ENCODE measurements around the gene URM1. TPM values are rescaled to one million over a fixed set of nuclear protein-coding genes. Genes with fewer than 3 reads are reported as not detected.
"Not testable (repeated sequence)": the region's sequence is repeated elsewhere in the genome, so short reads cannot be mapped to it uniquely, and the experiment has no call there.

The URM1 gene
- polyA plus RNA-seq (ENCODE audit: insufficient read depth in 1 of 5, insufficient read length in 5 of 5, low replicate concordance in 1 of 5) = 10 to 100 TPM; 56.5 to 66.1 (median 58.7) TPM
- long read RNA-seq, donor 1, transcript URM1-203 (5 exons, 2,650 nt) = major isoform, 32 of 48 reads
- long read RNA-seq, donor 1, partial matches to known transcripts = 9 of 48 reads
- long read RNA-seq, donor 1, other reads (novel, unspliced or antisense) = 0 of 48 reads
- long read RNA-seq, donor 2, transcript URM1-203 (5 exons, 2,650 nt) = major isoform, 31 of 35 reads
- long read RNA-seq, donor 2, partial matches to known transcripts = 0 of 35 reads
- long read RNA-seq, donor 2, other reads (novel, unspliced or antisense) = 0 of 35 reads
- long read RNA-seq, donor 3, transcript URM1-203 (5 exons, 2,650 nt) = major isoform, 28 of 33 reads
- long read RNA-seq, donor 3, partial matches to known transcripts = 0 of 33 reads
- long read RNA-seq, donor 3, other reads (novel, unspliced or antisense) = 0 of 33 reads
- long read RNA-seq, donor 4, transcript URM1-203 (5 exons, 2,650 nt) = major isoform, 15 of 22 reads
- long read RNA-seq, donor 4, partial matches to known transcripts = 6 of 22 reads
- long read RNA-seq, donor 4, other reads (novel, unspliced or antisense) = 0 of 22 reads
- long read RNA-seq, donor 5, transcript URM1-203 (5 exons, 2,650 nt) = major isoform, 50 of 58 reads
- long read RNA-seq, donor 5, partial matches to known transcripts = 5 of 58 reads
- long read RNA-seq, donor 5, other reads (novel, unspliced or antisense) = 0 of 58 reads
- long read RNA-seq, donor 6, transcript URM1-203 (5 exons, 2,650 nt) = major isoform, 45 of 49 reads
- long read RNA-seq, donor 6, partial matches to known transcripts = 0 of 49 reads
- long read RNA-seq, donor 6, other reads (novel, unspliced or antisense) = 0 of 49 reads
- long read RNA-seq, donor 7, transcript URM1-203 (5 exons, 2,650 nt) = major isoform, 29 of 33 reads
- long read RNA-seq, donor 7, partial matches to known transcripts = 0 of 33 reads
- long read RNA-seq, donor 7, other reads (novel, unspliced or antisense) = 0 of 33 reads
- long read RNA-seq, donor 8, transcript URM1-203 (5 exons, 2,650 nt) = major isoform, 14 of 30 reads
- long read RNA-seq, donor 8, partial matches to known transcripts = 13 of 30 reads
- long read RNA-seq, donor 8, other reads (novel, unspliced or antisense) = 0 of 30 reads

DNA sequence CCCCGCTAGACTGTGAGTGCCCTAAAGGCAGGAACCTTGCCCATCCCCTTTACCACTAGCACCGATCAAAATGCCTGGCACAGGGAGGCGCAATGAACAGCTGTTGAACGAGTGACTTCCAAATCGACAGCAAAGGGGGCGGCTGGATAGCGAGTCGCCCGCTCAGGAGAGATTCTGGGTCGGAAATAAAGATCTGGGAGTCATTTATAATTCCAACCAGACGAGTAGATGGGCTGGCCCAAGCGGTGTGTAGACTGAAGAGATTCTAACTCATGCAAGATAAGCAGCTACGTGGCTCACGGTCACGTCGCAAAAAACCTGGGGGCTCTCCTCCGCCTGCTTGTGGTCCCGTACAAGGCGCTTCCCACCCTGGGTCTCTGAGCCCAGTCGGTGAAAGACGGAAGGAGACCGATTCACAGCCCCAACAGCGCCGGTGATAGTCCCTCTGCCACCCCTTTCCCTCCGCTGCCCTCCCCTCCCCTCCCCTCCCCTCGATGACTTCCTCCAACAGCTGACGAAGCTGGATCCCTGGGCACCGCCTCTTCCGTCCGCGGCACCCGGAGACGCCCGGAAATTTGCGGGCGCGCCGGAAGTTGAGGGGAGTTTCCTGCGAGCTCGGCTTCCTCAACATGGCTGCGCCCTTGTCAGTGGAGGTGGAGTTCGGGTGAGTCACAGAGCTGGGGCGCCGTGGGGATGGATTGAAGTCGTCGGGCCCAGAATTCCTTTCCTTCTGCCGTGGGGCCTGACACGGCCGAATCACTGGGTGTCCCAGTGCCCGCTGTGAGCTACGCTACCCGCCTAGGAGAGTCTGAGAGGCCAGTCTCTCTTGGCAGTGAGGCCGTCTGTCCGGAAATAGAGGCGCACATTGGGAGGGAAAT, at the start of gene URM1:
TSS of gene URM1 (plus strand) at position 623 of the 878 bp plus-strand sequence. CDS start at position 630, 7 bp downstream.
- peak; percentile 96 for DNase-seq

DNA sequence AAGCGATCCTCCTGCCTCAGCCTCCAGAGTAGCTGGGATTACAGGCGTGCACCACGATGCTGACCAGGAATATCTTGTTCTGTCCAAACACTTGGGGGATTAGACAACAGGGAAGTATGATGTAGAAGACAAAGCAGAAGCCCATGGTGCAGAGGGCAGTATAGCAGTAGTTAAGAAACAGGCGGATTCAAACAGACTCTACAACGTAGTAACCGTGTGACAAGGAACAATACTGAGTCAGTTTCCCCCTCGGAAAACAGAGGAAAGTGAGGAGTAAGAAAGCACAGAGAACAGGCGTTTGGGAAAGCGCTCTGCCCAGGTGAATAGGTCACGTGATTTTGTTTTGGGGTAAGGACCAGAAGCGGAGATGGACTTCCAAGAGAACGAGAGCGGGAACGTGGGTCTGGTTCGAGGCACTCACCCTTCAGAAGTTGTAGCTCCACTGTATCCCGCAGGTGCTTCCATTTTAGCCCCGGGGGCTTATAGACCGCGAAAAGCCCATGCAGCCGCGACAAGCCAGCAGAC, 49.2 kb upstream of the URM1 start:
- no peak for DNase-seq

DNA sequence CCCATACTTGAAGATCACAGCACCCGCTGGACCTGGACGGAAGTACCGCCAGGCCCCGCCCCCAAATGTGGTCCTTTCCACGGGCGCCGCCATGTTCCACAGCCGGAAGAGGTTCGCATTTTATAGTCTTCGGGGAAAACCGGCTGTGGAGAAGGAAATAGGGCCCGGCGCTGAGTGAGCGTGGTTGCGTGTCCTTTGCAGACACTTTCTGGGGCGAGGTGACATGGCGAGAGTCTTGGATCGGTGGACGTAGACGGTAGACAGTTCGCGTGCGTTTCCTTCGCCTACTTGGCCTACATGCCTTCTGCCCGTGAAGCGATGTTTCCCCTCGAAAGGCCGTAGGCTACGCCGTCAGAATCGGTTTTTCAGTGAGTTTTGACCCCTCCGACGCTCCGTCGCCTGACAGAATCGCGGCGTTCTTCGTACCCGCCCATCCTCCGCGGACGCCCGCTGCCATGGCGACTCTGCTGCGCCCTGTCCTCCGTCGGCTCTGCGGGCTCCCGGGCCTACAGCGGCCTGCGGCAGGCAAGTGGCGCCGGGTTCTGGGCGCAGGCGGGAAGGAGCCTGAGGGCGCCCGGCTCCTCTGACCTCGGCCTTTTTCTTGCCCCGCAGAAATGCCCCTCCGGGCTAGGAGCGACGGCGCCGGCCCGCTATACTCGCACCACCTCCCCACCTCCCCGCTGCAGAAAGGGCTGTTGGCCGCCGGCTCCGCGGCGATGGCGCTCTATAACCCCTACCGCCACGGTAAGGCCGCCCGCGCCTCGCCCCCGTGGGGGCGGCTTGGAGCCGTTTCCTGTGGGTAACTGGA, 48.6 kb upstream of the URM1 start, which contains the start of the genes COQ4 and TRUB2:
TSS of gene COQ4 (plus strand) at position 436 of the 808 bp plus-strand sequence. CDS start at position 456, 20 bp downstream.
TSS of gene TRUB2 (minus strand) at position 44 of the 808 bp plus-strand sequence. CDS start at position 5, 39 bp downstream.
- peak; percentile 95 to 96 for DNase-seq

DNA sequence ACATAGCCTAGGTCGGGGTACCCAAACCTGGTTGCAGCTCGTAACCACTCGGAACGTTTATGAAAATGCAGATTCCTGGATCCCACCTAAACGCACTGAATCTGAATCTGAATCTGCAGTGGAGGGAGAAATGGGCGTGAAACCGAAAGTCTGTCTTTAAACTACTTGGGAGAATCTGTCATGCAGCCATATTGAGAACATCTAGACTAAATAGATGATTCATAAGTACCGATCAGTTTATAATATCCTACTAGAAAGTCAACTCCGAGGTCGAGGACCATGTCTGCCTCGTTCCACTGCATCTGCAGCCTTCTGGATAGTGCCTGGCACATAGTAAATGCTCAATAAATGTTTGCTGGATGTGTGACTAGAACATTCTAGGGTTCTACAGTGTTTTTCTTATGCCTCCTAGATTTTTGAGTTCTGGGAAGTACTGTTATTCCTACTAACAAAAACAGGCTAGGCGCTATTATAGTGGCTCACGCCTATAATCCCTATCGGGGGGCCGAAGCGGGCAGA, 47.9 kb upstream of the URM1 start:
- DNase-seq = no peak

DNA sequence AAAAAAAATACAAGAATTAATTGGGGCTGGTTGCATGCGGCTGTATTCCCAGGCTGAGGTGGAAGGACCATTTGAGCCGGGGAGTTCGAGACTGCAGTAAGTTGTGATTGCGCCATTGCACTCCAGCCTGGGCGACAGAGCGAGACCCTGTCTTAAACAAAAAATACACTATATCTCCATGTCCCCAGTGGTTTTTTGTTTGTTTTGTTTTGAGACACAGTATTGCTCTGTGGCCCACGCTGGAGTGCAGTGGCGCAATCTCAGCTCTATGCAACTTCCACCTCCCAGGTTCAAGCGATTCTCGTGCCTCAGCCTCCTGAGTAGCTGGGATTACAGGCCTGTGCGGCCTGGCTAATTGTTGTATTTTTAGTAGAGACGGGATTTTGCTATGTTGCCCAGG, 47.4 kb upstream of the URM1 start:
- no peak for DNase-seq

DNA sequence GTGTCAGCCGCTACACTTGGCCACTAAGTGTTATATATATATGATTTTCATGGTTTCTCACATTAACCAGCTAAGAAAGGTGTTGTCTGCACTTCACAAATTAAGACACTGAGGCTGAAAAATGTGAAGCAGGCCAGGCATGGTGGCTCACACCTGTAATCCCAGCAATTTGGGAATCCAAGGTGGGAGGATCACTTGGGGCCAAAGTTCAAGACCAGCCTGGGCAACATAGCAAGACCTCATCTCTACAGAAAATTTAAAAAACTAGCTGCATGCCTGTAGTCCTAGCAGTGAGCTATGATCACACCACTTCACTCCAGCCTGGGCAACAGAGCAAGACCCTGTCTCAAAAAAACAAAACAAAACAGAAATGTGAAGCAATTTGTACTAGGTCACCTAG, 46.8 kb upstream of the URM1 start:
- DNase-seq = no peak

- no peak for DNase-seq
Observed at GRCh38 chr9:128325629-128326028, 45.5 kb upstream of the URM1 start.

- DNase-seq = no peak
Observed at GRCh38 chr9:128333451-128333869, 37.7 kb upstream of the URM1 start.

DNA sequence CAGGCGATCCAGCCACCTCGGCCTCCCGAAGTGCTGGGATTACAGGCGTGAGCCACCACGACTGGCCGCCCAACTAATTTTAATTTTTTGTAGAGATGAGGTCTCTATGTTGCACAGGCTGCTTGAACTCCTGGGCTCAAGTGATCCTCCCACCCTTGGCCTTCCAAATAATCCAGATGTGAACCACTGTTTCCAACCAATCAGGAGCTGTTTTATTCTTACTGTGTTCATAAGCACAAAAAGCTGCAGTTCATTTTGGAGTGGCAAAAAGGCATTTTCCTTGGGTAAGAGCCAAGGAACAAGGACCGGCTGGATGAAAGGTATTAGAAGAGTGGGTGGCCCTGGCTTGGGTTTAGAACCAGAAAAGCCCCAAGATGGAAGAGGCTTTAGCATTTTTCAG, 36.0 kb upstream of the URM1 start:
- peak; percentile 21 to 28 for DNase-seq

DNA sequence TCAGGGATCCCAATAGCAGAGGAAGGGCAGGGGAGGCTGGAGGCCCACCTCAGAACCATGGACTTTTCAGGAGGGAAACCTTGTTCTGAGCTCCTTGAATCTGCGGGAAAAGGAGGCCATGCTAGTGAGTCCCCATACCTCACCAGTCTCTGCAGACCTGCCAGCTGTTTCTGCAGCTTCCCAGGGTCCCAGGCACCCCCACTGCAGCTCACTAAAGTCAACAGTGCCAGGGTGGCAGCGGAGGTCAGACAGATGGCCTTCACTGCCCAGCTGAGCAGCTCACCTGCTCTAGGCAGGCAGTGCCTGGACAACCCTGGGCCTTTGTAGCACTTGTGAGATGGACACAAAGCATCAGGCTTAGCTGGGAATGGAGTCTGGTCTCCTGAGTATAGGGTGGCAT, 35.3 kb upstream of the URM1 start:
- no peak for DNase-seq

DNA sequence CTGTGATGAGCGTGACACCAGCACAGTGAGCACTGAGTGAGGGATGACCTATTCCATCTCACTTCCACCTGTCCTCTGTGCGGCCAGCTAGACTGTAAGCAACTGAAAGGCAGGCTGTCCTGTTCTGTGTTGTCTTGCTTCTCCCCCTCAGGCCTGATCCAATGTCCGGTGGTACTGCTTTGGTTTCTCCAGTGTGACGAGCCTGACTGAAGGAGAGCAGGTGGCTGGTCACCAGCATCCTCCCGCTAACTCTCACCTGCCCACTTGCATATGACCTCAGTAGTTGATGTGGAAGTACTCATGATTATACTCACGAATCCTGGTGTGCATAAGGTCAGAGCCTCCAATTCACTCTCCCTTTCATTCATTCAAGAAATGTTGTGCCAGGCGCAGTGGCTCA, 33.2 kb upstream of the URM1 start:
- no peak for DNase-seq

GRCh38 chr9:128338852-128339614, 32.1 kb upstream of the URM1 start:
- DNase-seq = not testable (repeated sequence)

- DNase-seq = peak; percentile 63 to 70
Observed at GRCh38 chr9:128339761-128340690, 31.1 kb upstream of the URM1 start, which contains the start of gene SLC27A4. SLC27A4 (plus strand) TSS chr9:128340527; CDS start chr9:128343133, 2,606 bp downstream.

GRCh38 chr9:128340691-128341434, 30.3 kb upstream of the URM1 start:
- no peak for DNase-seq

GRCh38 chr9:128341435-128341849, 29.7 kb upstream of the URM1 start:
- DNase-seq = no peak

DNA sequence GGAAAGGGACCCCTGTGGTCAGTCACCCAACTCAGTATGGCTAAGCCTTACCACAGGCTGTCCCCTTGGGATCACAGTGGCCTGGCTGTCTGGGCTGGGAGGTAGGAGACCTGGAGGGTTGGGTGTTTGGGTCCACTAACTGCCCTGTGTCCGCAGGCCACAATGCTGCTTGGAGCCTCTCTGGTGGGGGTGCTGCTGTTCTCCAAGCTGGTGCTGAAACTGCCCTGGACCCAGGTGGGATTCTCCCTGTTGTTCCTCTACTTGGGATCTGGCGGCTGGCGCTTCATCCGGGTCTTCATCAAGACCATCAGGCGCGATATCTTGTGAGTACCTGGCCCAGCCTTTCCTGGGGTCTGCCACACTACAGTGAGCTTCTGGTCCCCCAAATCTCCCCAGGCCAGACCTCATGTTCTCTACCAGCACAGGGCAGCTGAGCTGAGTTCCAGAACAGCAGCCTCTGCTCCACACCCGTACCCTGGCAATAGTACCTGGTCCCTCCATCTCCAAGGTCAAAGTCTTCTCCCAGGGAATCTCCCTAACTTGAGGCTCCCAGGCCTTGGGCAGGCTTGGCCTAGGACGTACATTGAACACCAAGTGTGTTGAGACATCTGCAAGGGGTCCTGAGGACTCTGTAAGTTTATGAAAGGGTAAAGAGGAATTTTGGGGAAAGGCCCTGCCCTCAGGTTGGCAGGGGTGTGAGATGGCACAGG, 28.0 kb upstream of the URM1 start:
- no peak for DNase-seq
